IMR-90 (cell line): Measurements from ENCODE around the gene MYL11. TPM values are rescaled to one million over a fixed set of nuclear protein-coding genes. Genes with fewer than 3 reads are reported as not detected.

Experiments used
- ATAC-seq: fragments of 200-7000 bp; cut with Tn5 transposase; 2 replicates; pipeline ENCODE4 v1.9.1; 2020; ENCODE audit warnings: low read depth, mild to moderate bottlenecking, moderate library complexity
- BruUV-seq: library from RNA; stranded (reverse); fragments of 400-500 nt; replicated peaks from 2 replicates; lab custom pipeline; 2021; lab: Mats Ljungman, UMichigan
- CTCF ChIA-PET: fragments of 300-600 bp; formaldehyde crosslinking; extraction: SDS; loops from one replicate; lab custom pipeline; 2021; ENCODE audit warnings: antibody characterized with exemption; lab: Yijun Ruan, JAX
- POLR2A ChIA-PET: fragments of 300-600 bp; sonication (Branson Sonifier 250); formaldehyde crosslinking; loops from one replicate; lab custom pipeline; 2022; ENCODE audit warnings: antibody characterized with exemption; ENCODE audit not compliant: unreplicated experiment; lab: Charles Lee
- DNase-seq: peaks from one replicate; pipeline ENCODE4 v3.0.0; 2013
- H2AFZ ChIP-seq: replicated peaks from 2 replicates; pipeline ENCODE3; 2013; ENCODE audit warnings: low read length, mild to moderate bottlenecking; ENCODE audit not compliant: poor library complexity
- H2AK5ac ChIP-seq: 2 replicates; pipeline ENCODE4 v1.6.1; 2013; ENCODE audit warnings: low read depth, low read length, inconsistent platforms
- H2AK9ac ChIP-seq: replicated peaks from 2 replicates; pipeline ENCODE3; 2013; ENCODE audit warnings: mild to moderate bottlenecking, low read depth, low read length, moderate library complexity; ENCODE audit not compliant: poor library complexity
- H2BK120ac ChIP-seq: 2 replicates; pipeline ENCODE4 v1.6.1; 2013; ENCODE audit warnings: low read depth, low read length, inconsistent platforms
- H2BK15ac ChIP-seq: 3 replicates; pipeline ENCODE4 v1.6.1; 2013; ENCODE audit warnings: low read depth, low read length, inconsistent platforms
- H2BK20ac ChIP-seq: 2 replicates; pipeline ENCODE4 v1.6.1; 2013; ENCODE audit warnings: low read depth, mild to moderate bottlenecking, inconsistent platforms, low read length, moderate library complexity
- H2BK5ac ChIP-seq: 2 replicates; pipeline ENCODE4 v1.6.1; 2013; ENCODE audit warnings: mild to moderate bottlenecking, low read depth, low read length, inconsistent platforms; ENCODE audit not compliant: poor library complexity, severe bottlenecking
- H3K14ac ChIP-seq: replicated peaks from 2 replicates; pipeline ENCODE4 v1.6.1; 2013; ENCODE audit warnings: low read depth, low read length, inconsistent platforms
- H3K18ac ChIP-seq: 2 replicates; pipeline ENCODE4 v1.6.1; 2013; ENCODE audit warnings: low read depth, low read length, control low read depth
- H3K23ac ChIP-seq: 2 replicates; pipeline ENCODE4 v1.6.1; 2013; ENCODE audit warnings: low read depth, low read length, inconsistent platforms
- H3K27ac ChIP-seq: 2 replicates; pipeline ENCODE4 v1.5.1; 2013; ENCODE audit warnings: mild to moderate bottlenecking, control low read depth, low read length; ENCODE audit not compliant: insufficient read depth
- H3K27me3 ChIP-seq: 2 replicates; pipeline ENCODE4 v1.6.1; 2013; ENCODE audit warnings: low read length; ENCODE audit not compliant: control insufficient read depth, insufficient read depth
- H3K36me3 ChIP-seq: 2 replicates; pipeline ENCODE4 v1.6.1; 2013; ENCODE audit warnings: low read length, mixed read lengths; ENCODE audit not compliant: control insufficient read depth, insufficient read depth
- H3K4ac ChIP-seq: 2 replicates; pipeline ENCODE4 v1.6.1; 2013; ENCODE audit warnings: low read depth, low read length, inconsistent platforms
- H3K4me1 ChIP-seq: 2 replicates; pipeline ENCODE4 v1.6.1; 2013; ENCODE audit warnings: low read length, mixed read lengths; ENCODE audit not compliant: control insufficient read depth, insufficient read depth
- H3K4me2 ChIP-seq: 2 replicates; pipeline ENCODE4 v1.6.1; 2013; ENCODE audit warnings: low read depth, mild to moderate bottlenecking, control low read depth, low read length, moderate library complexity
- H3K4me3 ChIP-seq: 2 replicates; pipeline ENCODE4 v1.5.1; 2013; ENCODE audit warnings: low read depth, mild to moderate bottlenecking, control low read depth, low read length, moderate library complexity; ENCODE audit not compliant: insufficient read depth
- H3K56ac ChIP-seq: 2 replicates; pipeline ENCODE4 v1.6.1; 2013; ENCODE audit warnings: low read length, inconsistent platforms; ENCODE audit not compliant: insufficient read depth; ENCODE audit errors: extremely low read depth
- H3K79me1 ChIP-seq, 2 experiments: 2 replicates each; pipeline ENCODE4 v1.6.1; 2013; ENCODE audit warnings: low read length in 2 of 2, inconsistent platforms in 1 of 2, low read depth in 1 of 2
- H3K9ac ChIP-seq: 2 replicates; pipeline ENCODE4 v1.6.1; 2013; ENCODE audit warnings: low read depth, low read length, control low read depth
- H3K9me1 ChIP-seq: 2 replicates; pipeline ENCODE4 v1.6.1; 2013; ENCODE audit warnings: low read length, inconsistent platforms; ENCODE audit not compliant: insufficient read depth
- H3K9me3 ChIP-seq: 2 replicates; pipeline ENCODE4 v1.6.1; 2013; ENCODE audit warnings: low read length; ENCODE audit not compliant: control insufficient read depth, insufficient read depth
- H4K20me1 ChIP-seq: 2 replicates; pipeline ENCODE4 v1.6.1; 2013; ENCODE audit warnings: low read length, inconsistent platforms; ENCODE audit not compliant: insufficient read depth
- H4K5ac ChIP-seq: 2 replicates; pipeline ENCODE4 v1.6.1; 2013; ENCODE audit warnings: mild to moderate bottlenecking, low read depth, low read length, control low read depth
- H4K8ac ChIP-seq, 2 experiments: 2 replicates each; pipeline ENCODE4 v1.6.1; 2013; ENCODE audit warnings: low read depth in 2 of 2, low read length in 2 of 2, control low read depth in 1 of 2, inconsistent platforms in 1 of 2
- H4K91ac ChIP-seq: 2 replicates; pipeline ENCODE4 v1.6.1; 2013; ENCODE audit warnings: low read depth, low read length, inconsistent platforms; ENCODE audit not compliant: insufficient read depth
- BHLHE40 ChIP-seq: fragments of 150-350 bp; IDR thresholded peaks from 2 replicates; pipeline ENCODE4 v1.6.1; 2016; ENCODE audit warnings: mild to moderate bottlenecking, low read depth, low read length
- CEBPB ChIP-seq: IDR thresholded peaks from 2 replicates; pipeline ENCODE4 v1.6.1; 2012; ENCODE audit warnings: low read depth, low read length, improper control_type of control experiment
- CTCF ChIP-seq: conservative IDR thresholded peaks from 2 replicates; pipeline ENCODE4 v1.5.1; 2012; ENCODE audit warnings: mild to moderate bottlenecking, low read depth, low read length, improper control_type of control experiment
- MAFK ChIP-seq: IDR thresholded peaks from 2 replicates; pipeline ENCODE4 v1.6.1; 2012; ENCODE audit warnings: low read depth, low read length, improper control_type of control experiment
- MXI1 ChIP-seq: IDR thresholded peaks from 2 replicates; pipeline ENCODE4 v1.6.1; 2012; ENCODE audit warnings: low read depth, mild to moderate bottlenecking, low read length, moderate library complexity, borderline replicate concordance
- NFE2L2 ChIP-seq: fragments of 150-350 bp; IDR thresholded peaks from 2 replicates; pipeline ENCODE4 v1.6.1; 2016; ENCODE audit warnings: low read depth, mild to moderate bottlenecking, low read length
- POLR2A ChIP-seq: IDR thresholded peaks from 2 replicates; pipeline ENCODE4 v1.6.1; 2012; ENCODE audit warnings: mild to moderate bottlenecking, low read depth, low read length
- RCOR1 ChIP-seq: IDR thresholded peaks from 2 replicates; pipeline ENCODE4 v1.6.1; 2012; ENCODE audit warnings: mild to moderate bottlenecking, low read length, improper control_type of control experiment; ENCODE audit not compliant: insufficient replicate concordance
- RFX5 ChIP-seq: IDR thresholded peaks from 2 replicates; pipeline ENCODE4 v1.8.0; 2012; ENCODE audit warnings: low read depth, mild to moderate bottlenecking, low read length, moderate library complexity
- WGBS, 2 experiments: methylation state at CpG; one replicate each; pipeline versions ENCODE4 v1.1.5 to v1.1.7; 2013; ENCODE audit warnings: missing lambda C conversion rate in 2 of 2; ENCODE audit not compliant: insufficient read length in 1 of 2; ENCODE audit errors: extremely low coverage in 2 of 2; 5-methylcytosine and 5-hydroxymethylcytosine counted together
- dilution Hi-C: fragments of 300-500 bp; cut with HindIII; formaldehyde crosslinking; loops from one replicate; pipeline ENCODE4 v1.14.3; 2018; ENCODE audit warnings: low sequenced_read_pairs; ENCODE audit not compliant: unreplicated experiment
- in situ Hi-C: fragments of 300-500 bp; cut with MboI; formaldehyde crosslinking; loops from 3 replicates; pipeline ENCODE4 v1.14.3; 2019; ENCODE audit warnings: low sequenced_read_pairs, inconsistent platforms, mixed read lengths
- intact Hi-C: fragments of 100-400 bp; cut with micrococcal nuclease; formaldehyde crosslinking; loops from 2 replicates; pipeline ENCODE4 v1.10.0; 2022
- polyA plus RNA-seq, 3 experiments: library from polyadenylated mRNA; depleted of rRNA; stranded (reverse); fragments of >200 nt; gene quantifications; 2 replicates each; pipeline ENCODE4 v1.2.3, GENCODE V29; 2012; ENCODE audit warnings: low replicate concordance in 1 of 3
- total RNA-seq: library from RNA; depleted of rRNA; stranded (reverse); fragments of >200 nt; gene quantifications from 2 replicates; pipeline ENCODE4 v1.2.3, GENCODE V29; 2012
- TF ChIP-seq, protein P1 (sequence below): fragments of 150-350 bp; IDR thresholded peaks from 2 replicates; pipeline ENCODE4 v1.6.1; 2017; ENCODE audit warnings: mild to moderate bottlenecking, antibody characterized with exemption, low read length, low read depth

Gene MYL11
- total and polyA plus RNA-seq, 2 of the 4 experiments (the other 2 are of a cell fraction) = 1.1 TPM; not detected in 1

GRCh38 chr16:30365200-30365599, 9.4 kb upstream of the MYL11 start:
- Histone ChIP-seq H3K9ac (no peak overlapping the region), H2BK20ac (no peak overlapping the region), H3K79me1 (peaks cover 15 to 68% of the 10 kb centered on the region in 2 experiments), H4K8ac (no peak overlapping the region), H3K9me1 (peaks cover 11% of the 10 kb centered on the region), H4K5ac (no peak overlapping the region), H4K91ac (no peak overlapping the region), H3K27me3 (no peaks in the 10 kb centered on the region), H3K18ac (no peak overlapping the region), H3K23ac (0 out of 2 replicates have a peak overlapping the region, but pooled peaks have one; percentile 10), H2BK5ac (no peak overlapping the region), H2AFZ (no peak overlapping the region), H3K9me3 (no peaks in the 10 kb centered on the region), H4K20me1 (peaks cover 51% of the 10 kb centered on the region), H3K36me3 (peaks cover 25% of the 10 kb centered on the region), H2AK9ac (no peak overlapping the region), H3K56ac (no peak overlapping the region), H3K14ac (no peak overlapping the region), H2BK15ac (no peak overlapping the region), H3K4me1 (peaks cover 3% of the 10 kb centered on the region; the same call in 1 of the 2 replicates), H3K27ac (no peak overlapping the region), H3K4me3 (no peak overlapping the region), H2AK5ac (no peak overlapping the region), H3K4me2 (no peak overlapping the region), H2BK120ac (no peak overlapping the region), H3K4ac (no peak overlapping the region)
- BruUV-seq = no TSS peak
- in situ Hi-C loops (no loop called here), dilution Hi-C loops (no loop called here), intact Hi-C loops (no loop called here)
- ChIA-PET CTCF (no interaction called here), POLR2A (no interaction called here)
- 93% methylated on average over 3 of the region's 10 CpGs; no CpG with 5 or more reads in 1 of the 2 experiments for WGBS, 2 experiments
- DNase-seq (no peak), ATAC-seq (no peak)
- TF ChIP-seq MAFK (no peak), CEBPB (no peak), MXI1 (no peak), POLR2A (no peak), RFX5 (no peak), NFE2L2 (no peak), CTCF (no peak), RCOR1 (no peak), BHLHE40 (no peak)
- TF ChIP-seq, protein P1, sequence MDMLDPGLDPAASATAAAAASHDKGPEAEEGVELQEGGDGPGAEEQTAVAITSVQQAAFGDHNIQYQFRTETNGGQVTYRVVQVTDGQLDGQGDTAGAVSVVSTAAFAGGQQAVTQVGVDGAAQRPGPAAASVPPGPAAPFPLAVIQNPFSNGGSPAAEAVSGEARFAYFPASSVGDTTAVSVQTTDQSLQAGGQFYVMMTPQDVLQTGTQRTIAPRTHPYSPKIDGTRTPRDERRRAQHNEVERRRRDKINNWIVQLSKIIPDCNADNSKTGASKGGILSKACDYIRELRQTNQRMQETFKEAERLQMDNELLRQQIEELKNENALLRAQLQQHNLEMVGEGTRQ = no peak
